Measurements from ENCODE around the gene DNMT3A. TPM values are rescaled to one million over a fixed set of nuclear protein-coding genes. Genes with fewer than 3 reads are reported as not detected.
A peak's percentile ranks its signal among the peaks of the same experiment; 100 is the strongest.

DNMT3A gene
- total and polyA plus RNA-seq, 2 experiments from 2014 or later: 47.2 to 80.4 TPM

DNA sequence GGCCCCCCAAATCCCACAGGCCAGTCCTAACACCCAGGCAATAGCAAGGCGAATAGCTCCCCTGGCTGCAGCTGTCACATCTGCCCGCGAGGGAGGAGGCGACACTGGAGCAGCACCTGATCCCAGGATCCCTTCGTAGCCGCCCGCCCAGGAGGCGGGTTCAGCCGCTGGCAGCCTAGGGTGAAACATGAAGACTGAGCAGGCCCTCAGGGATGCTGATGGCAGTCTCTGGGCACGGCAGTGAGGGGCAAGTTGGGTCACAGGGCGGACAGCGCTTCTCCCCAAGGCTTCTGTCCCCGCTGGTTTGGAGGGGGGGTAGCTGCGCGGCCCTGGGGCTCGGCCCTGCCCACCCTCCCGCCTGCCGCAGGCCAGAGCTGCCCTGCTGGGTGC, 1.9 kb downstream of the DNMT3A start:
- TF ChIP-seq ZNF331 (CRISPR knock-in tag; IDR thresholded peaks at IDR 0.05; ENCODE audit: low read depth): no peak
- no peak for TF ChIP-seq EZH2phosphoT487 (IDR thresholded peaks at IDR 0.05; ENCODE audit: unreplicated experiment)
- TF ChIP-seq, protein P1, sequence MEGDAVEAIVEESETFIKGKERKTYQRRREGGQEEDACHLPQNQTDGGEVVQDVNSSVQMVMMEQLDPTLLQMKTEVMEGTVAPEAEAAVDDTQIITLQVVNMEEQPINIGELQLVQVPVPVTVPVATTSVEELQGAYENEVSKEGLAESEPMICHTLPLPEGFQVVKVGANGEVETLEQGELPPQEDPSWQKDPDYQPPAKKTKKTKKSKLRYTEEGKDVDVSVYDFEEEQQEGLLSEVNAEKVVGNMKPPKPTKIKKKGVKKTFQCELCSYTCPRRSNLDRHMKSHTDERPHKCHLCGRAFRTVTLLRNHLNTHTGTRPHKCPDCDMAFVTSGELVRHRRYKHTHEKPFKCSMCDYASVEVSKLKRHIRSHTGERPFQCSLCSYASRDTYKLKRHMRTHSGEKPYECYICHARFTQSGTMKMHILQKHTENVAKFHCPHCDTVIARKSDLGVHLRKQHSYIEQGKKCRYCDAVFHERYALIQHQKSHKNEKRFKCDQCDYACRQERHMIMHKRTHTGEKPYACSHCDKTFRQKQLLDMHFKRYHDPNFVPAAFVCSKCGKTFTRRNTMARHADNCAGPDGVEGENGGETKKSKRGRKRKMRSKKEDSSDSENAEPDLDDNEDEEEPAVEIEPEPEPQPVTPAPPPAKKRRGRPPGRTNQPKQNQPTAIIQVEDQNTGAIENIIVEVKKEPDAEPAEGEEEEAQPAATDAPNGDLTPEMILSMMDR (conservative IDR thresholded peaks at IDR 0.05; ENCODE audit: low read depth in 2 of 2): peak; percentile 27 to 43; a peak in 3 of 4 replicates
- TF ChIP-seq, protein P2, sequence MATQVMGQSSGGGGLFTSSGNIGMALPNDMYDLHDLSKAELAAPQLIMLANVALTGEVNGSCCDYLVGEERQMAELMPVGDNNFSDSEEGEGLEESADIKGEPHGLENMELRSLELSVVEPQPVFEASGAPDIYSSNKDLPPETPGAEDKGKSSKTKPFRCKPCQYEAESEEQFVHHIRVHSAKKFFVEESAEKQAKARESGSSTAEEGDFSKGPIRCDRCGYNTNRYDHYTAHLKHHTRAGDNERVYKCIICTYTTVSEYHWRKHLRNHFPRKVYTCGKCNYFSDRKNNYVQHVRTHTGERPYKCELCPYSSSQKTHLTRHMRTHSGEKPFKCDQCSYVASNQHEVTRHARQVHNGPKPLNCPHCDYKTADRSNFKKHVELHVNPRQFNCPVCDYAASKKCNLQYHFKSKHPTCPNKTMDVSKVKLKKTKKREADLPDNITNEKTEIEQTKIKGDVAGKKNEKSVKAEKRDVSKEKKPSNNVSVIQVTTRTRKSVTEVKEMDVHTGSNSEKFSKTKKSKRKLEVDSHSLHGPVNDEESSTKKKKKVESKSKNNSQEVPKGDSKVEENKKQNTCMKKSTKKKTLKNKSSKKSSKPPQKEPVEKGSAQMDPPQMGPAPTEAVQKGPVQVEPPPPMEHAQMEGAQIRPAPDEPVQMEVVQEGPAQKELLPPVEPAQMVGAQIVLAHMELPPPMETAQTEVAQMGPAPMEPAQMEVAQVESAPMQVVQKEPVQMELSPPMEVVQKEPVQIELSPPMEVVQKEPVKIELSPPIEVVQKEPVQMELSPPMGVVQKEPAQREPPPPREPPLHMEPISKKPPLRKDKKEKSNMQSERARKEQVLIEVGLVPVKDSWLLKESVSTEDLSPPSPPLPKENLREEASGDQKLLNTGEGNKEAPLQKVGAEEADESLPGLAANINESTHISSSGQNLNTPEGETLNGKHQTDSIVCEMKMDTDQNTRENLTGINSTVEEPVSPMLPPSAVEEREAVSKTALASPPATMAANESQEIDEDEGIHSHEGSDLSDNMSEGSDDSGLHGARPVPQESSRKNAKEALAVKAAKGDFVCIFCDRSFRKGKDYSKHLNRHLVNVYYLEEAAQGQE (IDR thresholded peaks at IDR 0.05; ENCODE audit: unreplicated experiment): no peak
- 0 out of 2 replicates have a peak, but pooled peaks have one; percentile 13 for TF ChIP-seq POLR2AphosphoS5 (IDR thresholded peaks at IDR 0.05; ENCODE audit: low read depth)
- TF ChIP-seq CREB1 (CRISPR knock-in tag; IDR thresholded peaks at IDR 0.05; ENCODE audit: low read depth): no peak
- no peak for TF ChIP-seq STAT1 (IDR thresholded peaks at IDR 0.05; ENCODE audit: unreplicated experiment)
- no peak for TF ChIP-seq EZH2 (IDR thresholded peaks at IDR 0.05; ENCODE audit: low read depth, unreplicated experiment)
- no peak for TF ChIP-seq JUNB (IDR thresholded peaks at IDR 0.05; ENCODE audit: unreplicated experiment)
- TF ChIP-seq, protein P3, sequence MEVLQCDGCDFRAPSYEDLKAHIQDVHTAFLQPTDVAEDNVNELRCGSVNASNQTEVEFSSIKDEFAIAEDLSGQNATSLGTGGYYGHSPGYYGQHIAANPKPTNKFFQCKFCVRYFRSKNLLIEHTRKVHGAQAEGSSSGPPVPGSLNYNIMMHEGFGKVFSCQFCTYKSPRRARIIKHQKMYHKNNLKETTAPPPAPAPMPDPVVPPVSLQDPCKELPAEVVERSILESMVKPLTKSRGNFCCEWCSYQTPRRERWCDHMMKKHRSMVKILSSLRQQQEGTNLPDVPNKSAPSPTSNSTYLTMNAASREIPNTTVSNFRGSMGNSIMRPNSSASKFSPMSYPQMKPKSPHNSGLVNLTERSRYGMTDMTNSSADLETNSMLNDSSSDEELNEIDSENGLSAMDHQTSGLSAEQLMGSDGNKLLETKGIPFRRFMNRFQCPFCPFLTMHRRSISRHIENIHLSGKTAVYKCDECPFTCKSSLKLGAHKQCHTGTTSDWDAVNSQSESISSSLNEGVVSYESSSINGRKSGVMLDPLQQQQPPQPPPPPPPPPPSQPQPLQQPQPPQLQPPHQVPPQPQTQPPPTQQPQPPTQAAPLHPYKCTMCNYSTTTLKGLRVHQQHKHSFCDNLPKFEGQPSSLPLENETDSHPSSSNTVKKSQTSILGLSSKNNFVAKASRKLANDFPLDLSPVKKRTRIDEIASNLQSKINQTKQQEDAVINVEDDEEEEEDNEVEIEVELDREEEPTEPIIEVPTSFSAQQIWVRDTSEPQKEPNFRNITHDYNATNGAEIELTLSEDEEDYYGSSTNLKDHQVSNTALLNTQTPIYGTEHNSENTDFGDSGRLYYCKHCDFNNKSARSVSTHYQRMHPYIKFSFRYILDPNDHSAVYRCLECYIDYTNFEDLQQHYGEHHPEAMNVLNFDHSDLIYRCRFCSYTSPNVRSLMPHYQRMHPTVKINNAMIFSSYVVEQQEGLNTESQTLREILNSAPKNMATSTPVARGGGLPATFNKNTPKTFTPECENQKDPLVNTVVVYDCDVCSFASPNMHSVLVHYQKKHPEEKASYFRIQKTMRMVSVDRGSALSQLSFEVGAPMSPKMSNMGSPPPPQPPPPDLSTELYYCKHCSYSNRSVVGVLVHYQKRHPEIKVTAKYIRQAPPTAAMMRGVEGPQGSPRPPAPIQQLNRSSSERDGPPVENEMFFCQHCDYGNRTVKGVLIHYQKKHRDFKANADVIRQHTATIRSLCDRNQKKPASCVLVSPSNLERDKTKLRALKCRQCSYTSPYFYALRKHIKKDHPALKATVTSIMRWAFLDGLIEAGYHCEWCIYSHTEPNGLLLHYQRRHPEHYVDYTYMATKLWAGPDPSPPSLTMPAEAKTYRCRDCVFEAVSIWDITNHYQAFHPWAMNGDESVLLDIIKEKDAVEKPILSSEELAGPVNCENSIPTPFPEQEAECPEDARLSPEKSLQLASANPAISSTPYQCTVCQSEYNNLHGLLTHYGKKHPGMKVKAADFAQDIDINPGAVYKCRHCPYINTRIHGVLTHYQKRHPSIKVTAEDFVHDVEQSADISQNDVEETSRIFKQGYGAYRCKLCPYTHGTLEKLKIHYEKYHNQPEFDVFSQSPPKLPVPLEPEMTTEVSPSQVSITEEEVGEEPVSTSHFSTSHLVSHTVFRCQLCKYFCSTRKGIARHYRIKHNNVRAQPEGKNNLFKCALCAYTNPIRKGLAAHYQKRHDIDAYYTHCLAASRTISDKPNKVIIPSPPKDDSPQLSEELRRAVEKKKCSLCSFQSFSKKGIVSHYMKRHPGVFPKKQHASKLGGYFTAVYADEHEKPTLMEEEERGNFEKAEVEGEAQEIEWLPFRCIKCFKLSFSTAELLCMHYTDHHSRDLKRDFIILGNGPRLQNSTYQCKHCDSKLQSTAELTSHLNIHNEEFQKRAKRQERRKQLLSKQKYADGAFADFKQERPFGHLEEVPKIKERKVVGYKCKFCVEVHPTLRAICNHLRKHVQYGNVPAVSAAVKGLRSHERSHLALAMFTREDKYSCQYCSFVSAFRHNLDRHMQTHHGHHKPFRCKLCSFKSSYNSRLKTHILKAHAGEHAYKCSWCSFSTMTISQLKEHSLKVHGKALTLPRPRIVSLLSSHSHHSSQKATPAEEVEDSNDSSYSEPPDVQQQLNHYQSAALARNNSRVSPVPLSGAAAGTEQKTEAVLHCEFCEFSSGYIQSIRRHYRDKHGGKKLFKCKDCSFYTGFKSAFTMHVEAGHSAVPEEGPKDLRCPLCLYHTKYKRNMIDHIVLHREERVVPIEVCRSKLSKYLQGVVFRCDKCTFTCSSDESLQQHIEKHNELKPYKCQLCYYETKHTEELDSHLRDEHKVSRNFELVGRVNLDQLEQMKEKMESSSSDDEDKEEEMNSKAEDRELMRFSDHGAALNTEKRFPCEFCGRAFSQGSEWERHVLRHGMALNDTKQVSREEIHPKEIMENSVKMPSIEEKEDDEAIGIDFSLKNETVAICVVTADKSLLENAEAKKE (CRISPR knock-in tag; IDR thresholded peaks at IDR 0.05): no peak
- Mint-ChIP-seq H3K27ac (no peak overlapping the region), H3K4me1 (peaks cover 48% of the 10 kb centered on the region), H3K27me3 (ENCODE audit: insufficient read depth, low read depth, poor library complexity) (peaks cover 21% of the 10 kb centered on the region), H3K4me3 (peak overlapping the region; percentile 73), H3K9me3 (no peaks in the 10 kb centered on the region), H3K36me3 (ENCODE audit: low read depth) (no peaks in the 10 kb centered on the region)
- peak overlapping the region; percentile 66 for H3K4me3 ChIP-seq
- no peaks in the 10 kb centered on the region for H3K9me2 ChIP-seq (ENCODE audit: insufficient read depth)
- DNase-seq (ENCODE audit: low spot score) (peak; percentile 72), ATAC-seq (peak; percentile 16)
- H3K4me1 ChIP-seq (ENCODE audit: insufficient read depth): peaks cover 30% of the 10 kb centered on the region
- 0 out of 2 replicates have a peak, but pooled peaks cover 3% of the 10 kb centered on the region for H3K79me2 ChIP-seq (replicated peaks; ENCODE audit: insufficient read depth)
- no peak overlapping the region; the same call in 1 of the 2 replicates for H2AFZ ChIP-seq
- no peaks in the 10 kb centered on the region for H3K36me3 ChIP-seq (ENCODE audit: insufficient read depth)
- no peak overlapping the region for H3K27ac ChIP-seq (ENCODE audit: low read depth)
- H3F3A ChIP-seq (replicated peaks; ENCODE audit: low read depth): peaks cover 17% of the 10 kb centered on the region; the same call in 1 of the 2 replicates
- H3K27me3 ChIP-seq (ENCODE audit: insufficient read depth): peaks cover 18% of the 10 kb centered on the region
- H3K4me2 ChIP-seq: peak overlapping the region; percentile 85
- no peaks in the 10 kb centered on the region; the same call in 1 of the 2 replicates for H4K20me1 ChIP-seq (replicated peaks; ENCODE audit: insufficient read depth)

All from GM23338 (cell line).